Liver (tissue), 9 donors: Measurements from ENCODE around the gene PSME2. TPM values are rescaled to one million over a fixed set of nuclear protein-coding genes. Genes with fewer than 3 reads are reported as not detected.

Source experiments
- DNase-seq: peaks from one replicate; pipeline ENCODE4 v3.0.0-alpha.2; 2017; ENCODE audit warnings: low spot score
- H3K27ac ChIP-seq, 2 donors: one replicate each; pipeline ENCODE4 v1.7.0; 2013; ENCODE audit warnings: inconsistent platforms in 2 of 2, low read length in 2 of 2, control low read depth in 1 of 2, low read depth in 1 of 2, mild to moderate bottlenecking in 1 of 2
- H3K27me3 ChIP-seq, 4 donors: one replicate each; pipeline versions ENCODE4 v1.6.1 to v1.7.0; 2013; ENCODE audit warnings: low read length in 3 of 4, inconsistent platforms in 1 of 4, mild to moderate bottlenecking in 1 of 4, moderate library complexity in 1 of 4; ENCODE audit not compliant: control insufficient read depth in 4 of 4, insufficient read depth in 4 of 4
- H3K36me3 ChIP-seq, 4 donors: one replicate each; pipeline versions ENCODE4 v1.6.1 to v1.7.0; 2013; ENCODE audit warnings: low read length in 3 of 4, mild to moderate bottlenecking in 3 of 4, low read depth in 1 of 4, moderate library complexity in 1 of 4; ENCODE audit not compliant: control insufficient read depth in 4 of 4, insufficient read depth in 3 of 4
- H3K4me1 ChIP-seq, 4 donors: one replicate each; pipeline versions ENCODE4 v1.6.1 to v1.7.0; 2013; ENCODE audit warnings: low read length in 3 of 4, mild to moderate bottlenecking in 3 of 4, moderate library complexity in 1 of 4; ENCODE audit not compliant: control insufficient read depth in 4 of 4, insufficient read depth in 4 of 4
- H3K4me3 ChIP-seq, 3 donors: one replicate each; pipeline versions ENCODE4 v1.6.1 to v1.7.0; 2013; ENCODE audit warnings: low read length in 3 of 3, control low read depth in 1 of 3, low read depth in 1 of 3, mild to moderate bottlenecking in 1 of 3
- H3K9ac ChIP-seq, 2 donors: one replicate each; pipeline ENCODE4 v1.7.0; 2013; ENCODE audit warnings: low read length in 2 of 2, mild to moderate bottlenecking in 2 of 2, moderate library complexity in 2 of 2, control low read depth in 1 of 2, low read depth in 1 of 2
- H3K9me3 ChIP-seq, 4 donors: one replicate each; pipeline versions ENCODE4 v1.6.1 to v1.7.0; 2013; ENCODE audit warnings: low read length in 3 of 4; ENCODE audit not compliant: control insufficient read depth in 4 of 4
- EGR1 ChIP-seq, 2 donors: IDR thresholded peaks; 2 replicates each; pipeline ENCODE4 v1.6.1; 2016 to 2018; ENCODE audit warnings: antibody characterized with exemption in 2 of 2, low read depth in 2 of 2
- FOXA1 ChIP-seq: IDR thresholded peaks from 2 replicates; pipeline ENCODE4 v1.6.1; 2016; ENCODE audit warnings: antibody characterized with exemption
- FOXA2 ChIP-seq: IDR thresholded peaks from 2 replicates; pipeline ENCODE4 v1.6.1; 2016; ENCODE audit warnings: antibody characterized with exemption
- GABPA ChIP-seq, 2 donors: IDR thresholded peaks in 1 of 2; conservative IDR thresholded peaks in 1 of 2; 2 replicates each; pipeline ENCODE4 v1.6.1; 2016; ENCODE audit warnings: antibody characterized with exemption in 2 of 2, mild to moderate bottlenecking in 1 of 2, moderate library complexity in 1 of 2
- HNF4A ChIP-seq, 2 donors: conservative IDR thresholded peaks; 2 replicates each; pipeline ENCODE4 v1.6.1; 2016; ENCODE audit warnings: antibody characterized with exemption in 2 of 2, mild to moderate bottlenecking in 2 of 2
- HNF4G ChIP-seq: IDR thresholded peaks from 2 replicates; pipeline ENCODE4 v1.6.1; 2016; ENCODE audit warnings: antibody characterized with exemption
- JUND ChIP-seq, 2 donors: IDR thresholded peaks; 2 replicates each; pipeline ENCODE4 v1.6.1; 2016; ENCODE audit warnings: antibody characterized with exemption in 2 of 2
- NR2F2 ChIP-seq: IDR thresholded peaks from 2 replicates; pipeline ENCODE4 v1.6.1; 2016; ENCODE audit warnings: antibody characterized with exemption
- RAD21 ChIP-seq, 2 donors: IDR thresholded peaks; 2 replicates each; pipeline ENCODE4 v1.6.1; 2016; ENCODE audit warnings: antibody characterized with exemption in 2 of 2, mild to moderate bottlenecking in 2 of 2
- RXRA ChIP-seq, 2 donors: IDR thresholded peaks; 2 replicates each; pipeline ENCODE4 v1.6.1; 2017 to 2018; ENCODE audit warnings: antibody characterized with exemption in 2 of 2, mild to moderate bottlenecking in 1 of 2
- SP1 ChIP-seq: IDR thresholded peaks from 2 replicates; pipeline ENCODE4 v1.6.1; 2018; ENCODE audit warnings: antibody characterized with exemption, mild to moderate bottlenecking
- TAF1 ChIP-seq: conservative IDR thresholded peaks from 2 replicates; pipeline ENCODE4 v1.6.1; 2016; ENCODE audit warnings: antibody characterized with exemption, mild to moderate bottlenecking
- YY1 ChIP-seq: IDR thresholded peaks from 2 replicates; pipeline ENCODE4 v1.6.1; 2016; ENCODE audit warnings: antibody characterized with exemption, mild to moderate bottlenecking
- WGBS: extraction: QIAGEN DNeasy Blood & Tissue Kit; methylation state at CpG from one replicate; pipeline ENCODE4 v1.1.7; 2013; 5-methylcytosine and 5-hydroxymethylcytosine counted together
- polyA plus RNA-seq, 2 donors: library from polyadenylated mRNA; stranded (reverse) in 1 of 2; unstranded in 1 of 2; fragments of 200-250 nt in 1 of 2; fragments of >200 nt in 1 of 2; fragmentation: Nextera tagmentation in 1 of 2; extraction: Ambion mirVana in 1 of 2; gene quantifications; one replicate each; pipeline versions ENCODE4 v1.2.1 to v1.2.3, GENCODE V29; 2013 to 2015
- total RNA-seq, 2 donors: library from RNA; depleted of rRNA; stranded (reverse); fragments of >200 nt; gene quantifications; one replicate each; pipeline ENCODE4 v1.2.3, GENCODE V29; 2014
- TF ChIP-seq, protein P1 (sequence below): IDR thresholded peaks from 2 replicates; pipeline ENCODE4 v1.6.1; 2016; ENCODE audit warnings: antibody characterized with exemption, mild to moderate bottlenecking
- TF ChIP-seq, protein P2 (sequence below): IDR thresholded peaks from 2 replicates; pipeline ENCODE4 v1.6.1; 2016; ENCODE audit warnings: antibody characterized with exemption
- TF ChIP-seq, protein P3 (sequence below): IDR thresholded peaks from 2 replicates; pipeline ENCODE4 v1.6.1; 2016; ENCODE audit warnings: antibody characterized with exemption
- TF ChIP-seq, protein P4 (sequence below): IDR thresholded peaks from 2 replicates; pipeline ENCODE4 v1.6.1; 2016; ENCODE audit warnings: antibody characterized with exemption
- TF ChIP-seq, protein P5 (sequence below): fragments of 150-350 bp; IDR thresholded peaks from 2 replicates; pipeline ENCODE4 v1.5.1; 2017; ENCODE audit warnings: improper control_type of control experiment, low read depth, low read length; ENCODE audit not compliant: missing input control
- donor health status: healthy.
- donor health status: healthy.
- donor health status: healthy.
- donor health status: healthy.
- donor health status: healthy.

PSME2 gene
- total and polyA plus RNA-seq, 4 donors: 56.9 to 247 (median 92.7) TPM

DNA sequence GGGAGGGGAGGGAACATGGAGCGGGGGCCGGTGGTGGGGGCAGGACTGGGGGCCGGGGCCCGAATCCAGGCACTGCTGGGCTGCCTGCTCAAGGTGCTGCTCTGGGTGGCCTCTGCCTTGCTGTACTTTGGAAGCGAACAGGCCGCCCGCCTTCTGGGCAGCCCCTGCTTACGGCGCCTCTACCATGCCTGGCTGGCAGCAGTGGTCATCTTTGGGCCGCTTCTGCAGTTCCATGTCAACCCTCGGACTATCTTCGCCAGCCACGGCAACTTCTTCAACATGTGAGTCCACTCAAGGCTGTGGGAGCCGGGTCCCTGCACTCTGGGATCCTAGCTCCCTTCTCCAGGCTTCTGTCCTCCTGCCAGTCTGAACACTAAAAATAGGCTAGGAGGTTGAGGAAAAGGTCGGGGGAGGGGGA is 14.9 kb downstream of the PSME2 start (continued):
- TF ChIP-seq, protein P1, sequence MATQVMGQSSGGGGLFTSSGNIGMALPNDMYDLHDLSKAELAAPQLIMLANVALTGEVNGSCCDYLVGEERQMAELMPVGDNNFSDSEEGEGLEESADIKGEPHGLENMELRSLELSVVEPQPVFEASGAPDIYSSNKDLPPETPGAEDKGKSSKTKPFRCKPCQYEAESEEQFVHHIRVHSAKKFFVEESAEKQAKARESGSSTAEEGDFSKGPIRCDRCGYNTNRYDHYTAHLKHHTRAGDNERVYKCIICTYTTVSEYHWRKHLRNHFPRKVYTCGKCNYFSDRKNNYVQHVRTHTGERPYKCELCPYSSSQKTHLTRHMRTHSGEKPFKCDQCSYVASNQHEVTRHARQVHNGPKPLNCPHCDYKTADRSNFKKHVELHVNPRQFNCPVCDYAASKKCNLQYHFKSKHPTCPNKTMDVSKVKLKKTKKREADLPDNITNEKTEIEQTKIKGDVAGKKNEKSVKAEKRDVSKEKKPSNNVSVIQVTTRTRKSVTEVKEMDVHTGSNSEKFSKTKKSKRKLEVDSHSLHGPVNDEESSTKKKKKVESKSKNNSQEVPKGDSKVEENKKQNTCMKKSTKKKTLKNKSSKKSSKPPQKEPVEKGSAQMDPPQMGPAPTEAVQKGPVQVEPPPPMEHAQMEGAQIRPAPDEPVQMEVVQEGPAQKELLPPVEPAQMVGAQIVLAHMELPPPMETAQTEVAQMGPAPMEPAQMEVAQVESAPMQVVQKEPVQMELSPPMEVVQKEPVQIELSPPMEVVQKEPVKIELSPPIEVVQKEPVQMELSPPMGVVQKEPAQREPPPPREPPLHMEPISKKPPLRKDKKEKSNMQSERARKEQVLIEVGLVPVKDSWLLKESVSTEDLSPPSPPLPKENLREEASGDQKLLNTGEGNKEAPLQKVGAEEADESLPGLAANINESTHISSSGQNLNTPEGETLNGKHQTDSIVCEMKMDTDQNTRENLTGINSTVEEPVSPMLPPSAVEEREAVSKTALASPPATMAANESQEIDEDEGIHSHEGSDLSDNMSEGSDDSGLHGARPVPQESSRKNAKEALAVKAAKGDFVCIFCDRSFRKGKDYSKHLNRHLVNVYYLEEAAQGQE: no peak

GRCh38 chr14:24130717-24131548 is 15.5 kb downstream of the PSME2 start:
- Histone ChIP-seq H3K4me1 (peaks cover 7 to 37% (median 30%) of the 10 kb centered on the region in 4 donors), H3K27me3 (no peaks in the 10 kb centered on the region), H3K4me3 (peak overlapping the region in 1 of 3 donors; percentile 30), H3K36me3 (no peaks in the 10 kb centered on the region), H3K9ac (peak overlapping the region in 1 of 2 donors; percentile 36), H3K9me3 (no peaks in the 10 kb centered on the region), H3K27ac (peak overlapping the region; percentile 72 to 83)
- peak; percentile 76 for TF ChIP-seq NR2F2
- TF ChIP-seq FOXA2: no peak
- no peak for TF ChIP-seq HNF4G
- TF ChIP-seq HNF4A (conservative IDR thresholded peaks at IDR 0.05): peak; percentile 79 to 85
- peak; percentile 10 to 34 for TF ChIP-seq RAD21 (IDR thresholded peaks at IDR 0.05)
- TF ChIP-seq, protein P1: peak; percentile 75
- TF ChIP-seq GABPA (IDR thresholded peaks at IDR 0.05 in 1 of 2, conservative IDR thresholded peaks at IDR 0.05 in 1 of 2): peak in 1 of 2 donors; percentile 42
- TF ChIP-seq RXRA (IDR thresholded peaks at IDR 0.05): peak; percentile 79 to 89
- no peak for TF ChIP-seq JUND (IDR thresholded peaks at IDR 0.05)
- TF ChIP-seq, protein P2, sequence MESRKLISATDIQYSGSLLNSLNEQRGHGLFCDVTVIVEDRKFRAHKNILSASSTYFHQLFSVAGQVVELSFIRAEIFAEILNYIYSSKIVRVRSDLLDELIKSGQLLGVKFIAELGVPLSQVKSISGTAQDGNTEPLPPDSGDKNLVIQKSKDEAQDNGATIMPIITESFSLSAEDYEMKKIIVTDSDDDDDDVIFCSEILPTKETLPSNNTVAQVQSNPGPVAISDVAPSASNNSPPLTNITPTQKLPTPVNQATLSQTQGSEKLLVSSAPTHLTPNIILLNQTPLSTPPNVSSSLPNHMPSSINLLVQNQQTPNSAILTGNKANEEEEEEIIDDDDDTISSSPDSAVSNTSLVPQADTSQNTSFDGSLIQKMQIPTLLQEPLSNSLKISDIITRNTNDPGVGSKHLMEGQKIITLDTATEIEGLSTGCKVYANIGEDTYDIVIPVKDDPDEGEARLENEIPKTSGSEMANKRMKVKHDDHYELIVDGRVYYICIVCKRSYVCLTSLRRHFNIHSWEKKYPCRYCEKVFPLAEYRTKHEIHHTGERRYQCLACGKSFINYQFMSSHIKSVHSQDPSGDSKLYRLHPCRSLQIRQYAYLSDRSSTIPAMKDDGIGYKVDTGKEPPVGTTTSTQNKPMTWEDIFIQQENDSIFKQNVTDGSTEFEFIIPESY: peak; percentile 43
- TF ChIP-seq TAF1: no peak
- TF ChIP-seq YY1: peak; percentile 95
- TF ChIP-seq SP1: peak; percentile 88
- TF ChIP-seq, protein P3, sequence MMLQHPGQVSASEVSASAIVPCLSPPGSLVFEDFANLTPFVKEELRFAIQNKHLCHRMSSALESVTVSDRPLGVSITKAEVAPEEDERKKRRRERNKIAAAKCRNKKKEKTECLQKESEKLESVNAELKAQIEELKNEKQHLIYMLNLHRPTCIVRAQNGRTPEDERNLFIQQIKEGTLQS: no peak
- TF ChIP-seq, protein P4, sequence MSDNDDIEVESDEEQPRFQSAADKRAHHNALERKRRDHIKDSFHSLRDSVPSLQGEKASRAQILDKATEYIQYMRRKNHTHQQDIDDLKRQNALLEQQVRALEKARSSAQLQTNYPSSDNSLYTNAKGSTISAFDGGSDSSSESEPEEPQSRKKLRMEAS: peak; percentile 61
- no peak for TF ChIP-seq EGR1 (IDR thresholded peaks at IDR 0.05; ENCODE audit: low read depth in 2 of 2)
- TF ChIP-seq FOXA1: no peak
- TF ChIP-seq, protein P5, sequence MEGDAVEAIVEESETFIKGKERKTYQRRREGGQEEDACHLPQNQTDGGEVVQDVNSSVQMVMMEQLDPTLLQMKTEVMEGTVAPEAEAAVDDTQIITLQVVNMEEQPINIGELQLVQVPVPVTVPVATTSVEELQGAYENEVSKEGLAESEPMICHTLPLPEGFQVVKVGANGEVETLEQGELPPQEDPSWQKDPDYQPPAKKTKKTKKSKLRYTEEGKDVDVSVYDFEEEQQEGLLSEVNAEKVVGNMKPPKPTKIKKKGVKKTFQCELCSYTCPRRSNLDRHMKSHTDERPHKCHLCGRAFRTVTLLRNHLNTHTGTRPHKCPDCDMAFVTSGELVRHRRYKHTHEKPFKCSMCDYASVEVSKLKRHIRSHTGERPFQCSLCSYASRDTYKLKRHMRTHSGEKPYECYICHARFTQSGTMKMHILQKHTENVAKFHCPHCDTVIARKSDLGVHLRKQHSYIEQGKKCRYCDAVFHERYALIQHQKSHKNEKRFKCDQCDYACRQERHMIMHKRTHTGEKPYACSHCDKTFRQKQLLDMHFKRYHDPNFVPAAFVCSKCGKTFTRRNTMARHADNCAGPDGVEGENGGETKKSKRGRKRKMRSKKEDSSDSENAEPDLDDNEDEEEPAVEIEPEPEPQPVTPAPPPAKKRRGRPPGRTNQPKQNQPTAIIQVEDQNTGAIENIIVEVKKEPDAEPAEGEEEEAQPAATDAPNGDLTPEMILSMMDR: no peak
- DNase-seq: no peak
- 36% methylated on average over 7 of the region's 7 CpGs for WGBS
